B cell (primary cell): ENCODE data around the gene SEMA4A. TPM values are rescaled to one million over a fixed set of nuclear protein-coding genes. Genes with fewer than 3 reads are reported as not detected.

Experiments used
- ATAC-seq: fragments of 200-7000 bp; cut with Tn5 transposase; one replicate; pipeline ENCODE4 v1.10.0; 2021; ENCODE audit warnings: low read depth, mild to moderate bottlenecking, moderate number of reproducible peaks, moderate library complexity
- CTCF ChIA-PET: fragments of 350-600 bp; sonication (Branson Sonifier 250); formaldehyde crosslinking; loops from one replicate; lab custom pipeline; 2021; ENCODE audit warnings: antibody characterized with exemption, inconsistent platforms; lab: Charles Lee
- POLR2A ChIA-PET: fragments of 350-600 bp; sonication (Branson Sonifier 250); formaldehyde crosslinking; loops from one replicate; lab custom pipeline; 2021; ENCODE audit warnings: antibody characterized with exemption; lab: Charles Lee
- DNase-seq: peaks from one replicate; pipeline ENCODE4 v3.0.0; 2013
- H2AFZ ChIP-seq: 2 replicates; pipeline ENCODE4 v1.6.1; 2012; ENCODE audit warnings: mild to moderate bottlenecking, low read depth, low read length; ENCODE audit not compliant: insufficient read depth, poor library complexity, severe bottlenecking
- H3K27ac ChIP-seq, 2 donors: 1 replicate in 1 of 2; 2 replicates in 1 of 2; pipeline ENCODE4 v1.5.1; 2012 to 2013; ENCODE audit warnings: low read length in 2 of 2, mild to moderate bottlenecking in 2 of 2, moderate library complexity in 1 of 2
- H3K27me3 ChIP-seq, 4 experiments: fragments of 200-600 bp in 1 of 4; sonication (generic) in 1 of 4; replicated peaks in 1 of 4; 1 replicate in 2 of 4; 2 replicates in 2 of 4; pipeline versions ENCODE4 v1.6.1 to v1.7.0; 2013 to 2016; ENCODE audit warnings: low read length in 3 of 4, mild to moderate bottlenecking in 2 of 4, mixed read lengths in 1 of 4, moderate library complexity in 1 of 4; ENCODE audit not compliant: insufficient read depth in 4 of 4, control insufficient read depth in 3 of 4; ENCODE audit errors: control extremely low read depth in 1 of 4
- H3K36me3 ChIP-seq, 2 experiments: replicated peaks in 1 of 2; 1 replicate in 1 of 2; 2 replicates in 1 of 2; pipeline versions ENCODE4 v1.6.1 to v1.7.1; 2013; ENCODE audit warnings: low read length in 1 of 2; ENCODE audit not compliant: insufficient read depth in 2 of 2, control insufficient read depth in 1 of 2; ENCODE audit errors: control extremely low read depth in 1 of 2, extremely low read depth in 1 of 2
- H3K4me1 ChIP-seq, 2 donors: fragments of 200-600 bp in 1 of 2; sonication (generic) in 1 of 2; 1 replicate in 1 of 2; 2 replicates in 1 of 2; pipeline versions ENCODE4 v1.5.1 to v1.6.1; 2013 to 2017; ENCODE audit warnings: low read length in 2 of 2; ENCODE audit not compliant: control insufficient read depth in 2 of 2, insufficient read depth in 2 of 2
- H3K4me2 ChIP-seq: replicated peaks from 2 replicates; pipeline ENCODE3; 2012; ENCODE audit warnings: mild to moderate bottlenecking, low read depth, low read length; ENCODE audit not compliant: poor library complexity, severe bottlenecking
- H3K4me3 ChIP-seq, 5 experiments: fragments of 200-600 bp in 1 of 5; sonication (generic) in 1 of 5; 1 replicate in 3 of 5; 2 replicates in 2 of 5; pipeline versions ENCODE4 v1.5.1 to v1.7.0; 2011 to 2016; ENCODE audit warnings: low read length in 4 of 5, mild to moderate bottlenecking in 4 of 5, low read depth in 2 of 5, control low read depth in 1 of 5, moderate library complexity in 1 of 5; ENCODE audit not compliant: insufficient read depth in 1 of 5; ENCODE audit errors: control extremely low read depth in 1 of 5, extremely low read depth in 1 of 5
- H3K79me2 ChIP-seq: fragments of 200-600 bp; sonication (generic); one replicate; pipeline ENCODE4 v1.6.0; 2016; ENCODE audit warnings: low read length; ENCODE audit not compliant: control insufficient read depth, insufficient read depth
- H3K9ac ChIP-seq: fragments of 200-600 bp; sonication (generic); 2 replicates; pipeline ENCODE4 v1.6.1; 2017; ENCODE audit warnings: mild to moderate bottlenecking, low read length, moderate library complexity
- H3K9me3 ChIP-seq, 3 donors: one replicate each; pipeline versions ENCODE4 v1.6.1 to v1.7.1; 2013; ENCODE audit warnings: low read length in 2 of 3; ENCODE audit not compliant: control insufficient read depth in 2 of 3, insufficient read depth in 1 of 3; ENCODE audit errors: control extremely low read depth in 1 of 3
- H4K20me1 ChIP-seq: 2 replicates; pipeline ENCODE4 v1.6.0; 2012; ENCODE audit warnings: mild to moderate bottlenecking, low read length; ENCODE audit not compliant: insufficient read depth, control insufficient read depth, poor library complexity, severe bottlenecking
- H3K27ac Mint-ChIP-seq: one replicate; pipeline ENCODE4 v1.8.0; 2021; ENCODE audit warnings: mixed read lengths
- H3K27me3 Mint-ChIP-seq: one replicate; pipeline ENCODE4 v1.8.0; 2021; ENCODE audit warnings: mixed read lengths
- H3K4me1 Mint-ChIP-seq: one replicate; pipeline ENCODE4 v1.8.0; 2021; ENCODE audit warnings: mixed read lengths
- H3K4me3 Mint-ChIP-seq: one replicate; pipeline ENCODE4 v1.8.0; 2021; ENCODE audit warnings: mixed read lengths
- H3K9me3 Mint-ChIP-seq: one replicate; pipeline ENCODE4 v1.8.0; 2022; ENCODE audit warnings: mixed read lengths; ENCODE audit not compliant: insufficient read depth
- EZH2 ChIP-seq: IDR thresholded peaks from 2 replicates; pipeline ENCODE4 v1.6.1; 2012; ENCODE audit warnings: borderline replicate concordance, low read depth, mild to moderate bottlenecking, moderate library complexity, low read length; ENCODE audit not compliant: insufficient read depth, poor library complexity, severe bottlenecking
- WGBS: methylation state at CpG from one replicate; pipeline ENCODE4 v1.1.5; 2013; ENCODE audit warnings: missing lambda C conversion rate; ENCODE audit not compliant: insufficient coverage; 5-methylcytosine and 5-hydroxymethylcytosine counted together
- intact Hi-C: fragments of 100-400 bp; cut with micrococcal nuclease; formaldehyde crosslinking; loops from one replicate; pipeline ENCODE4 v1.10.0; 2022
- polyA plus RNA-seq: library from polyadenylated mRNA; depleted of rRNA; stranded (reverse); fragments of >200 nt; gene quantifications from 2 replicates; pipeline ENCODE4 v1.2.3, GENCODE V29; 2012
- total RNA-seq, 2 donors: library from RNA; stranded (reverse); fragments of 120-200 nt in 1 of 2; gene quantifications; 1 replicate in 1 of 2; 2 replicates in 1 of 2; pipeline versions ENCODE4 v1.2.3 to v1.2.4, GENCODE V29; 2013 to 2022
- TF ChIP-seq, protein P1 (sequence below): fragments of 200-600 bp; IDR thresholded peaks from one replicate; pipeline ENCODE4 v1.8.0; 2022; ENCODE audit warnings: antibody characterized with exemption, mild to moderate bottlenecking

The SEMA4A gene
- total and polyA plus RNA-seq, 2 donors (not counting 1 experiment from before 2014, with no cell fraction given): 9.2 to 15.5 TPM

DNA sequence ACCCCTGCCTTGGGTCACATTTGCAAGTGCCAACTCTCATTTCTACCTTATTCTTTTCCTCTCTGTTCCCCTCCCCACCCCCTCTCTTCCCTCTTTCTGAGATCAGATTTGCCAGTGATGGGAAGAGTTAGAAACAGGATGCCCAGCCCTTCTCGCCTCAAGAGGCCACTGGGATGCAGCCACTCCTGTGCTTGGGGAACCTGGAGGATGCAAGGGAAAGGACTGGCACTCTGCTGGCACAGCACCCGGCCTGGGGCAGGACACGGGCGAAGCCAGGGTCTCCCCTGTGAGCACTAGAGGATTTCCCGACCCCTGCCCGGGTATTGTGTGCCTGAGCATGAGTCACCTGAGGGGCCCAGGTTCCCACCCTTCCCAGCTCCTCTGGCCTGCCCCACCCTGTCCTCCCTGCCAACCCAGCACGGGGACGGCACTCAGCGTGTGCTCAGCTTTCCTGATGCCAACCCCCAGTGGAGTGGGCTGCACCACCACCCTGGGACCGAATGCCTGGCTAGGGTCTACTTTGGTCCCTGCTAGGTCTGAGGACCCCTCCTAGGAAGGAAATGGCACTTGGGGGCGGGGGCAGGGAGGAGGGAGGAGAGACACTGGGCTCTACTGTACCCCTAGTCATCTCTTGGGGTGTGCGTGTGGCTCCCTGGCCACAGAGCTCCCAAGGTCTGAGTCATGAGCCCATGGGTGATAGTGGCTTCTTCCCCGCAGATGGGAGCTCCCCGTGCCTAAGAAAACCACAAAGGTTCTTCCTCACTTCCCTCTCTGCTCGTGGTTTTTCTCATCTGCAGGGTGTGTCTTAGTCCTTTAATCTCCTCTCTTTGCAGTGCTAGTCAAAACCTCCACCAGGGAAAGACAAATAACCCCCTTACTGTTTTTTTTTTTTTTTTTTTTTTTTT lies 26.5 kb upstream of the SEMA4A start:
- Mint-ChIP-seq H3K27me3 (peaks cover 12% of the 10 kb centered on the region), H3K9me3 (no peaks in the 10 kb centered on the region), H3K4me3 (peak overlapping the region; percentile 17), H3K4me1 (peaks cover 42% of the 10 kb centered on the region), H3K27ac (peak overlapping the region; percentile 56)
- no peaks in the 10 kb centered on the region for H4K20me1 ChIP-seq
- POLR2A ChIA-PET: interaction anchor here (0.6 to 3.1 kb wide), 7 partner anchors 12 to 43 kb away, joined by 3 to 23 read pairs (median 6); partner anchors contain the start of gene LMNA
- no peak overlapping the region for H3K27ac ChIP-seq
- peaks cover 0 to 2% (median 0%) of the 10 kb centered on the region in 3 donors for H3K9me3 ChIP-seq
- H3K9ac ChIP-seq: no peak overlapping the region
- H3K36me3 ChIP-seq: no peaks in the 10 kb centered on the region
- H2AFZ ChIP-seq: no peak overlapping the region
- CTCF ChIA-PET: interaction anchor here (0.5 to 28.7 kb wide), 9 partner anchors 11 to 1457 kb away, joined by 3 to 970 read pairs (median 4); partner anchors contain the start of genes LMNA and MEX3A
- H3K4me2 ChIP-seq: peak overlapping the region; percentile 18
- no peaks in the 10 kb centered on the region for H3K79me2 ChIP-seq
- intact Hi-C loops: loop anchor here (1.0 to 2.0 kb wide), 2 partner anchors 13 to 20 kb away; partner anchors contain the start of gene LMNA
- peaks cover 14 to 25% of the 10 kb centered on the region in 2 donors for H3K4me1 ChIP-seq
- no peak overlapping the region for H3K4me3 ChIP-seq
- ATAC-seq: peak; percentile 65
- DNase-seq: peak; percentile 75
- WGBS: 36% methylated on average over 12 of the region's 15 CpGs
- TF ChIP-seq, protein P1, sequence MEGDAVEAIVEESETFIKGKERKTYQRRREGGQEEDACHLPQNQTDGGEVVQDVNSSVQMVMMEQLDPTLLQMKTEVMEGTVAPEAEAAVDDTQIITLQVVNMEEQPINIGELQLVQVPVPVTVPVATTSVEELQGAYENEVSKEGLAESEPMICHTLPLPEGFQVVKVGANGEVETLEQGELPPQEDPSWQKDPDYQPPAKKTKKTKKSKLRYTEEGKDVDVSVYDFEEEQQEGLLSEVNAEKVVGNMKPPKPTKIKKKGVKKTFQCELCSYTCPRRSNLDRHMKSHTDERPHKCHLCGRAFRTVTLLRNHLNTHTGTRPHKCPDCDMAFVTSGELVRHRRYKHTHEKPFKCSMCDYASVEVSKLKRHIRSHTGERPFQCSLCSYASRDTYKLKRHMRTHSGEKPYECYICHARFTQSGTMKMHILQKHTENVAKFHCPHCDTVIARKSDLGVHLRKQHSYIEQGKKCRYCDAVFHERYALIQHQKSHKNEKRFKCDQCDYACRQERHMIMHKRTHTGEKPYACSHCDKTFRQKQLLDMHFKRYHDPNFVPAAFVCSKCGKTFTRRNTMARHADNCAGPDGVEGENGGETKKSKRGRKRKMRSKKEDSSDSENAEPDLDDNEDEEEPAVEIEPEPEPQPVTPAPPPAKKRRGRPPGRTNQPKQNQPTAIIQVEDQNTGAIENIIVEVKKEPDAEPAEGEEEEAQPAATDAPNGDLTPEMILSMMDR: no peak
- no peak for TF ChIP-seq EZH2
- peaks cover 0 to 12% (median 6%) of the 10 kb centered on the region in 4 experiments for H3K27me3 ChIP-seq
